OCI-LY7 (cell line): ENCODE results near the gene LRP2. TPM values are rescaled to one million over a fixed set of nuclear protein-coding genes. Genes with fewer than 3 reads are reported as not detected.

ENCODE experiments used
- BruUV-seq: library from RNA; stranded (reverse); fragments of 400-500 nt; replicated peaks from 2 replicates; lab custom pipeline; 2021; lab: Mats Ljungman, UMichigan
- CTCF ChIA-PET: fragments of 300-600 bp; sonication (Branson Sonifier 250); formaldehyde crosslinking; loops from one replicate; lab custom pipeline; 2022; ENCODE audit warnings: antibody characterized with exemption; ENCODE audit not compliant: unreplicated experiment; lab: Charles Lee
- POLR2A ChIA-PET: fragments of 300-600 bp; sonication (Branson Sonifier 250); formaldehyde crosslinking; loops from one replicate; lab custom pipeline; 2022; ENCODE audit warnings: antibody characterized with exemption; lab: Charles Lee
- DNase-seq: peaks from one replicate; pipeline ENCODE4 v3.0.0-alpha.2; 2015; ENCODE audit warnings: low spot score
- H2AFZ ChIP-seq: fragments of 200-600 bp; sonication (generic), shearing (Covaris generic); 2 replicates; pipeline ENCODE4 v1.6.1; 2014; ENCODE audit warnings: mild to moderate bottlenecking, antibody characterized with exemption, low read length, moderate library complexity
- H3K27ac ChIP-seq: fragments of 200-600 bp; sonication (generic); 2 replicates; pipeline ENCODE4 v1.5.1; 2014; ENCODE audit warnings: mixed run types, low read depth, mild to moderate bottlenecking, moderate library complexity, low read length, inconsistent platforms; ENCODE audit not compliant: poor library complexity, severe bottlenecking
- H3K36me3 ChIP-seq: fragments of 200-600 bp; sonication (generic); 2 replicates; pipeline ENCODE4 v1.6.1; 2014; ENCODE audit warnings: mild to moderate bottlenecking, antibody characterized with exemption, low read length, moderate library complexity, mixed read lengths; ENCODE audit not compliant: insufficient read depth
- H3K4me1 ChIP-seq: fragments of 200-600 bp; sonication (generic); 2 replicates; pipeline ENCODE4 v1.5.1; 2014; ENCODE audit warnings: mild to moderate bottlenecking, low read length; ENCODE audit not compliant: insufficient read depth, poor library complexity, severe bottlenecking
- H3K4me2 ChIP-seq: fragments of 200-600 bp; sonication (generic); 2 replicates; pipeline ENCODE4 v1.6.1; 2014; ENCODE audit warnings: mild to moderate bottlenecking, low read length
- H3K4me3 ChIP-seq: fragments of 200-600 bp; sonication (generic); 2 replicates; pipeline ENCODE4 v1.5.1; 2014; ENCODE audit warnings: mild to moderate bottlenecking, low read depth, low read length; ENCODE audit not compliant: poor library complexity, severe bottlenecking
- H3K79me2 ChIP-seq: fragments of 200-600 bp; sonication (generic); 2 replicates; pipeline ENCODE4 v1.6.1; 2016; ENCODE audit warnings: low read depth, mild to moderate bottlenecking, low read length, moderate library complexity, mixed read lengths; ENCODE audit not compliant: insufficient read depth
- H3K9me2 ChIP-seq: fragments of 200-600 bp; sonication (generic); 2 replicates; pipeline ENCODE4 v1.6.1; 2016; ENCODE audit warnings: mild to moderate bottlenecking, low read length, mixed read lengths; ENCODE audit not compliant: insufficient read depth
- H3K9me3 ChIP-seq: fragments of 200-600 bp; sonication (generic); 2 replicates; pipeline ENCODE4 v1.6.1; 2014; ENCODE audit warnings: mild to moderate bottlenecking, mixed run types, low read length, mixed read lengths
- H4K20me1 ChIP-seq: fragments of 200-600 bp; sonication (generic); 2 replicates; pipeline ENCODE4 v1.6.1; 2014; ENCODE audit warnings: mild to moderate bottlenecking, antibody characterized with exemption, low read length, moderate library complexity, mixed read lengths; ENCODE audit not compliant: insufficient read depth
- CTCF ChIP-seq: fragments of 200-600 bp; sonication (generic); conservative IDR thresholded peaks from 2 replicates; pipeline ENCODE4 v1.5.1; 2014; ENCODE audit warnings: mild to moderate bottlenecking, antibody characterized with exemption, low read length, moderate library complexity, mixed read lengths
- EZH2phosphoT487 ChIP-seq: fragments of 200-600 bp; sonication (generic); IDR thresholded peaks from 2 replicates; pipeline ENCODE4 v1.6.1; 2018; ENCODE audit warnings: low read depth, borderline replicate concordance, mild to moderate bottlenecking, mixed run types, antibody characterized with exemption, low read length, moderate library complexity, mixed read lengths
- intact Hi-C: fragments of 100-400 bp; cut with micrococcal nuclease; formaldehyde crosslinking; loops from one replicate; pipeline ENCODE4 v1.10.0; 2022; ENCODE audit not compliant: unreplicated experiment
- total RNA-seq, 2 experiments: library from RNA; depleted of rRNA in 1 of 2; stranded (reverse); fragments of >200 nt in 1 of 2; shearing (Covaris generic) in 1 of 2; gene quantifications; 2 replicates each; pipeline ENCODE4 v1.2.3, GENCODE V29; 2014 to 2022

The LRP2 gene
- total RNA-seq, 2 experiments from 2014 or later: 0.89 TPM; not detected in 1

GRCh38 chr2:169172151-169172735 lies 190.1 kb downstream of the LRP2 start:
- H3K36me3 ChIP-seq: no peaks in the 10 kb centered on the region
- TF ChIP-seq CTCF: no peak
- no peak for TF ChIP-seq EZH2phosphoT487
- H4K20me1 ChIP-seq: no peaks in the 10 kb centered on the region
- no peaks in the 10 kb centered on the region for H3K9me2 ChIP-seq
- no peak overlapping the region for H3K4me2 ChIP-seq
- no peak overlapping the region for H3K27ac ChIP-seq
- ChIA-PET CTCF (no interaction called here), POLR2A (no interaction called here)
- no peak overlapping the region for H3K4me3 ChIP-seq
- H3K4me1 ChIP-seq: no peaks in the 10 kb centered on the region
- no peak for DNase-seq
- H2AFZ ChIP-seq: no peak overlapping the region
- intact Hi-C loops: no loop called here
- no peaks in the 10 kb centered on the region for H3K9me3 ChIP-seq
- no peaks in the 10 kb centered on the region for H3K79me2 ChIP-seq
- BruUV-seq: no TSS peak

GRCh38 chr2:169165791-169166190 lies 196.5 kb downstream of the LRP2 start:
- no peak for DNase-seq
- no peak overlapping the region for H3K4me2 ChIP-seq
- no peak overlapping the region for H3K27ac ChIP-seq
- BruUV-seq: no TSS peak
- H3K79me2 ChIP-seq: no peaks in the 10 kb centered on the region
- H3K4me1 ChIP-seq: no peaks in the 10 kb centered on the region
- H3K9me2 ChIP-seq: no peaks in the 10 kb centered on the region
- intact Hi-C loops: no loop called here
- no peak overlapping the region for H2AFZ ChIP-seq
- H3K9me3 ChIP-seq: no peaks in the 10 kb centered on the region
- ChIA-PET CTCF (no interaction called here), POLR2A (no interaction called here)
- H3K36me3 ChIP-seq: no peaks in the 10 kb centered on the region
- no peak overlapping the region for H3K4me3 ChIP-seq
- TF ChIP-seq EZH2phosphoT487 (no peak), CTCF (no peak)
- H4K20me1 ChIP-seq: no peaks in the 10 kb centered on the region

GRCh38 chr2:169164311-169164710 lies 198.0 kb downstream of the LRP2 start:
- no peaks in the 10 kb centered on the region for H3K4me1 ChIP-seq
- intact Hi-C loops: no loop called here
- H3K9me2 ChIP-seq: no peaks in the 10 kb centered on the region
- DNase-seq: no peak
- 0 out of 2 replicates have a peak overlapping the region, but pooled peaks have one; percentile 35 for H2AFZ ChIP-seq
- H4K20me1 ChIP-seq: no peaks in the 10 kb centered on the region
- TF ChIP-seq CTCF (no peak), EZH2phosphoT487 (no peak)
- H3K4me3 ChIP-seq: no peak overlapping the region
- H3K79me2 ChIP-seq: no peaks in the 10 kb centered on the region
- no TSS peak for BruUV-seq
- no peaks in the 10 kb centered on the region for H3K9me3 ChIP-seq
- H3K4me2 ChIP-seq: no peak overlapping the region
- CTCF ChIA-PET: no interaction called here
- POLR2A ChIA-PET: no interaction called here
- no peak overlapping the region for H3K27ac ChIP-seq
- H3K36me3 ChIP-seq: no peaks in the 10 kb centered on the region
